HepG2 (cell line): Measurements from ENCODE around the gene SIT1.
"Not testable (repeated sequence)": the region's sequence is repeated elsewhere in the genome, so short reads cannot be mapped to it uniquely, and the experiment has no call there.

Experiments
- HNRNPL ChIP-seq: fragments of 200-400 bp; formaldehyde crosslinking; IDR thresholded peaks from 2 replicates; pipeline ENCODE4 v1.6.1; 2017; ENCODE audit warnings: mild to moderate bottlenecking, low read depth, low read length
- TF ChIP-seq, protein P1 (sequence below): IDR thresholded peaks from 2 replicates; pipeline ENCODE4 v1.6.1; 2012; ENCODE audit warnings: inconsistent platforms

DNA sequence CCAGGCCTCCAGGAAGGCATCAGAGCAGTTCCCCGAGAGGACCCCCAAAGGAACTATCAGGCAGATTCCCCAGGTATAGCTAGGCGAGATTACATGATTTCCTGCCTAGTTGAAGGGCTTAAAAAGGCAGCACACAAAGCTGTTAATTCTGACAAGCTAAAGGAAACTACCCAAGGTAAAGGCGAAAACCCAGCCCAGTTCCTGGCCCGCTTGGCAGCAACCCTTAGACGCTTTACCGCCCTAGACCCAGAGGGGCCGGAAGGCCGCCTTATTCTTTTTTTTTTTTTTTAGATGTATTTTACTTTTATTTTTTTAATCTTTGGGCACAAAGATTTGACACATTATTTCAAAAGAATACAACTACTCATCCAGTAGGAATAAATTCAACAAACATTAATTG is 12.0 kb downstream of the SIT1 start:
- TF ChIP-seq, protein P1, sequence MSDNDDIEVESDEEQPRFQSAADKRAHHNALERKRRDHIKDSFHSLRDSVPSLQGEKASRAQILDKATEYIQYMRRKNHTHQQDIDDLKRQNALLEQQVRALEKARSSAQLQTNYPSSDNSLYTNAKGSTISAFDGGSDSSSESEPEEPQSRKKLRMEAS, result not testable (repeated sequence)
- not testable (repeated sequence) for TF ChIP-seq HNRNPL
